ENCODE results near the gene SPATA22.

DNA sequence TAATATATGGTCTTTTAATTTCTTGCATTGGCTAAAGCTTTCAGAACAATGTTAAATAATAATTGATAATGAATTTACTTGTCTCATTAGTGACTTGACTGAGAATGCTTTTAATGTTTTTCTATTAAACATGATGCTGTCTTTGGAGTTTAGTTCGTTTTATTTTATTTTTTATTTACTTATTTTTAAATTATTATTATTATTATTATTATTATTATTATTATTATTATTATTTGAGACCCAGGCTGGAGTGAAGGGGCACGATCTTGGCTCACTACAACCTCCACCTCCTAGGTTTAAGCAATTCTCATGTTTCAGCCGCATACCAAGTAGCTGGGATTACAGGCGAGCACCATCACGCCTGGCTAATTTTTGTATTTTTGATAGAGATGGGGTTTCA, 56.0 kb downstream of the SPATA22 start:
- TF ChIP-seq CTCF (IDR thresholded peaks at IDR 0.05) (no peak), ZFX (IDR thresholded peaks at IDR 0.05; ENCODE audit: borderline replicate concordance) (no peak)

Measured in 22Rv1 (cell line).